HepG2 (cell line): ENCODE data around the gene KRTAP3-2. TPM values are rescaled to one million over a fixed set of nuclear protein-coding genes. Genes with fewer than 3 reads are reported as not detected.

Source experiments
- AHR ChIP-seq: IDR thresholded peaks from 2 replicates; pipeline ENCODE4 v1.6.1; 2018; ENCODE audit warnings: missing genetic modification reagents, missing compliant biosample characterization
- KAT7 ChIP-seq: IDR thresholded peaks from 2 replicates; pipeline ENCODE4 v1.6.1; 2018; ENCODE audit warnings: borderline replicate concordance, missing compliant biosample characterization
- NKX3-1 ChIP-seq: sonication (generic); formaldehyde crosslinking; IDR thresholded peaks from 2 replicates; pipeline ENCODE4 v1.5.0; 2020; ENCODE audit warnings: missing genetic modification reagents
- POGZ ChIP-seq: sonication (generic); formaldehyde crosslinking; IDR thresholded peaks from 2 replicates; pipeline ENCODE4 v1.4.0; 2020; ENCODE audit warnings: mild to moderate bottlenecking, missing genetic modification reagents
- PRMT3 ChIP-seq: sonication (generic); formaldehyde crosslinking; IDR thresholded peaks from 2 replicates; pipeline ENCODE4 v1.8.1; 2022; ENCODE audit warnings: low read depth, mild to moderate bottlenecking, moderate library complexity, missing genetic modification reagents, borderline replicate concordance
- SPEN ChIP-seq: sonication (generic); formaldehyde crosslinking; IDR thresholded peaks from 2 replicates; pipeline ENCODE4 v1.5.1; 2020; ENCODE audit warnings: low read depth, mild to moderate bottlenecking, missing genetic modification reagents
- YY1 ChIP-seq: IDR thresholded peaks from 2 replicates; pipeline ENCODE4 v1.6.1; 2011; ENCODE audit warnings: low read length, low read depth, moderate library complexity, mild to moderate bottlenecking; ENCODE audit not compliant: insufficient read depth, insufficient replicate concordance
- ZC3H4 ChIP-seq: sonication (generic); formaldehyde crosslinking; IDR thresholded peaks from 2 replicates; pipeline ENCODE4 v1.4.0; 2020; ENCODE audit warnings: missing genetic modification reagents, borderline replicate concordance
- ZFP36L2 ChIP-seq: sonication (generic); formaldehyde crosslinking; IDR thresholded peaks from 2 replicates; pipeline ENCODE4 v1.4.0; 2020; ENCODE audit warnings: missing genetic modification reagents
- ZNF138 ChIP-seq: sonication (generic); formaldehyde crosslinking; IDR thresholded peaks from 2 replicates; pipeline ENCODE4 v1.5.0; 2020; ENCODE audit warnings: mild to moderate bottlenecking, low read depth, missing genetic modification reagents
- ZNF383 ChIP-seq: sonication (generic); formaldehyde crosslinking; IDR thresholded peaks from 2 replicates; pipeline ENCODE4 v1.4.0; 2020; ENCODE audit warnings: missing genetic modification reagents, mild to moderate bottlenecking, borderline replicate concordance
- ZNF543 ChIP-seq: sonication (generic); formaldehyde crosslinking; IDR thresholded peaks from 2 replicates; pipeline ENCODE4 v1.4.0; 2020; ENCODE audit warnings: mild to moderate bottlenecking, missing genetic modification reagents
- ZNF839 ChIP-seq: sonication (generic); formaldehyde crosslinking; IDR thresholded peaks from 2 replicates; pipeline ENCODE4 v1.4.0; 2020; ENCODE audit warnings: missing genetic modification reagents, mild to moderate bottlenecking, borderline replicate concordance
- ZSCAN25 ChIP-seq: sonication (generic); formaldehyde crosslinking; IDR thresholded peaks from 2 replicates; pipeline ENCODE4 v1.8.0; 2022; ENCODE audit warnings: mild to moderate bottlenecking, missing genetic modification reagents
- polyA plus RNA-seq, 8 experiments: library from polyadenylated mRNA; depleted of rRNA in 3 of 8; stranded (reverse) in 7 of 8; unstranded in 1 of 8; fragments of >200 nt; fragmentation: Illumina TruSeq in 4 of 8; extraction: Trizol in 4 of 8; gene quantifications; 2 replicates each; pipeline versions ENCODE4 v1.2.1 to v1.2.3, GENCODE V29; 2011 to 2016; ENCODE audit warnings: low read depth in 4 of 8, missing spikeins in 1 of 8, mixed read lengths in 1 of 8; ENCODE audit not compliant: insufficient read depth in 1 of 8
- total RNA-seq, 5 experiments: library from RNA; depleted of rRNA; stranded (reverse); fragments of >200 nt; fragmentation: Illumina TruSeq; extraction: Trizol; gene quantifications; 2 replicates each; pipeline ENCODE4 v1.2.3, GENCODE V29; 2016; ENCODE audit warnings: low read depth in 1 of 5
- TF ChIP-seq, protein P1 (sequence below): sonication (generic); formaldehyde crosslinking; IDR thresholded peaks from 2 replicates; pipeline ENCODE4 v1.5.0; 2020; ENCODE audit warnings: mild to moderate bottlenecking, missing genetic modification reagents
- TF ChIP-seq, protein P2 (sequence below): sonication (generic); formaldehyde crosslinking; IDR thresholded peaks from 2 replicates; pipeline ENCODE4 v1.4.0; 2020; ENCODE audit warnings: missing genetic modification reagents
- TF ChIP-seq, protein P3 (sequence below): sonication (generic); formaldehyde crosslinking; conservative IDR thresholded peaks from 2 replicates; pipeline ENCODE4 v1.4.0; 2020; ENCODE audit warnings: missing genetic modification reagents
- TF ChIP-seq, protein P4 (sequence below): sonication (generic); formaldehyde crosslinking; IDR thresholded peaks from 2 replicates; pipeline ENCODE4 v1.5.1; 2020; ENCODE audit warnings: mild to moderate bottlenecking, missing genetic modification reagents, borderline replicate concordance
- TF ChIP-seq, protein P5 (sequence below): IDR thresholded peaks from 2 replicates; pipeline ENCODE4 v1.6.1; 2016; ENCODE audit warnings: missing compliant biosample characterization, missing genetic modification reagents, borderline replicate concordance

The KRTAP3-2 gene
- total and polyA plus RNA-seq, 2 of the 13 experiments (the other 11 are each of a cell fraction or from before 2014, with no cell fraction given): not detected

DNA sequence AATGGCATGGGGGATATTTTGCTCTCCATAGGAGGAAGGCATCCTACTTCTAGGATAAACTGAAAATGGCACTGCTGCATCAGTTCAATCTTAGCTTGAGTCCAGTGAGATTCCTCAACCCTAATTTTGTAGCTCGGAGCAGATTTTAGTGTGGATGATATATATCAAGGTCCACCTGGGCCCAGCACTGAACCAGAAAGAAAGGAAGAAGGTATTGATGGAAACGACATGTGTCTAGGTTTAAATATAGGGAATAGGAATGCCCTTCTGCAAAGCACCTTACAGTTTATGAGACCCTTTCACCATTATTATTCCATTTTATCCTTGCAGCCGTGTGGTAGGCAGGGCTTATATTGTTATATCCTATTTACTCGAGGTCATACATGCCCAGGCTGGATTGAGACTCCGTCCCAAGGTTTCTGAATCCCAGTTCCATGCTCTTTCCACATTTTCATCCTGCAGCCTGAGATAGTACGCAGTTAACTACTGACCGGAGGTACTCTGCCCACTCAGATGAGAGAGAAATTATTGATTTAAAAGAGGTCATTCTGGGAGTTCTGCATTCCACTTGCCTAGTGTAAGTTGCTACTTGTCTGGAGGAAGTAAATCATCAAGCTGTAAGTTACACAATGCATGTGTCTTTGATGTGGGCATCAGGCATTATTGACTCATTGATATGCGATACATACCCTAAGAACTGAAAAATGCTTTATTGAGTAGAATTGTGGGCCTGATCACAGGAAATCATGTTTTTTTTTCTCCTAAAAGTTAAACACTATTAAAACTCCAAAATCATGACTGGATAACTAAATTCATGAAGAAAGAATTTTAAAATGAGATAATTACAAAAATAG is 43.1 kb downstream of the KRTAP3-2 start (continued):
- TF ChIP-seq, protein P1, sequence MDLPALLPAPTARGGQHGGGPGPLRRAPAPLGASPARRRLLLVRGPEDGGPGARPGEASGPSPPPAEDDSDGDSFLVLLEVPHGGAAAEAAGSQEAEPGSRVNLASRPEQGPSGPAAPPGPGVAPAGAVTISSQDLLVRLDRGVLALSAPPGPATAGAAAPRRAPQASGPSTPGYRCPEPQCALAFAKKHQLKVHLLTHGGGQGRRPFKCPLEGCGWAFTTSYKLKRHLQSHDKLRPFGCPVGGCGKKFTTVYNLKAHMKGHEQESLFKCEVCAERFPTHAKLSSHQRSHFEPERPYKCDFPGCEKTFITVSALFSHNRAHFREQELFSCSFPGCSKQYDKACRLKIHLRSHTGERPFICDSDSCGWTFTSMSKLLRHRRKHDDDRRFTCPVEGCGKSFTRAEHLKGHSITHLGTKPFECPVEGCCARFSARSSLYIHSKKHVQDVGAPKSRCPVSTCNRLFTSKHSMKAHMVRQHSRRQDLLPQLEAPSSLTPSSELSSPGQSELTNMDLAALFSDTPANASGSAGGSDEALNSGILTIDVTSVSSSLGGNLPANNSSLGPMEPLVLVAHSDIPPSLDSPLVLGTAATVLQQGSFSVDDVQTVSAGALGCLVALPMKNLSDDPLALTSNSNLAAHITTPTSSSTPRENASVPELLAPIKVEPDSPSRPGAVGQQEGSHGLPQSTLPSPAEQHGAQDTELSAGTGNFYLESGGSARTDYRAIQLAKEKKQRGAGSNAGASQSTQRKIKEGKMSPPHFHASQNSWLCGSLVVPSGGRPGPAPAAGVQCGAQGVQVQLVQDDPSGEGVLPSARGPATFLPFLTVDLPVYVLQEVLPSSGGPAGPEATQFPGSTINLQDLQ (CRISPR knock-in tag): no peak
- TF ChIP-seq, protein P2, sequence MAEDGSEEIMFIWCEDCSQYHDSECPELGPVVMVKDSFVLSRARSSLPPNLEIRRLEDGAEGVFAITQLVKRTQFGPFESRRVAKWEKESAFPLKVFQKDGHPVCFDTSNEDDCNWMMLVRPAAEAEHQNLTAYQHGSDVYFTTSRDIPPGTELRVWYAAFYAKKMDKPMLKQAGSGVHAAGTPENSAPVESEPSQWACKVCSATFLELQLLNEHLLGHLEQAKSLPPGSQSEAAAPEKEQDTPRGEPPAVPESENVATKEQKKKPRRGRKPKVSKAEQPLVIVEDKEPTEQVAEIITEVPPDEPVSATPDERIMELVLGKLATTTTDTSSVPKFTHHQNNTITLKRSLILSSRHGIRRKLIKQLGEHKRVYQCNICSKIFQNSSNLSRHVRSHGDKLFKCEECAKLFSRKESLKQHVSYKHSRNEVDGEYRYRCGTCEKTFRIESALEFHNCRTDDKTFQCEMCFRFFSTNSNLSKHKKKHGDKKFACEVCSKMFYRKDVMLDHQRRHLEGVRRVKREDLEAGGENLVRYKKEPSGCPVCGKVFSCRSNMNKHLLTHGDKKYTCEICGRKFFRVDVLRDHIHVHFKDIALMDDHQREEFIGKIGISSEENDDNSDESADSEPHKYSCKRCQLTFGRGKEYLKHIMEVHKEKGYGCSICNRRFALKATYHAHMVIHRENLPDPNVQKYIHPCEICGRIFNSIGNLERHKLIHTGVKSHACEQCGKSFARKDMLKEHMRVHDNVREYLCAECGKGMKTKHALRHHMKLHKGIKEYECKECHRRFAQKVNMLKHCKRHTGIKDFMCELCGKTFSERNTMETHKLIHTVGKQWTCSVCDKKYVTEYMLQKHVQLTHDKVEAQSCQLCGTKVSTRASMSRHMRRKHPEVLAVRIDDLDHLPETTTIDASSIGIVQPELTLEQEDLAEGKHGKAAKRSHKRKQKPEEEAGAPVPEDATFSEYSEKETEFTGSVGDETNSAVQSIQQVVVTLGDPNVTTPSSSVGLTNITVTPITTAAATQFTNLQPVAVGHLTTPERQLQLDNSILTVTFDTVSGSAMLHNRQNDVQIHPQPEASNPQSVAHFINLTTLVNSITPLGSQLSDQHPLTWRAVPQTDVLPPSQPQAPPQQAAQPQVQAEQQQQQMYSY: peak; percentile 99
- no peak for TF ChIP-seq ZSCAN25 (CRISPR knock-in tag)
- peak; percentile 93 for TF ChIP-seq ZNF543 (CRISPR knock-in tag)
- TF ChIP-seq ZC3H4 (CRISPR knock-in tag): no peak
- TF ChIP-seq POGZ (CRISPR knock-in tag): peak; percentile 97
- no peak for TF ChIP-seq ZNF839 (CRISPR knock-in tag)
- TF ChIP-seq, protein P3, sequence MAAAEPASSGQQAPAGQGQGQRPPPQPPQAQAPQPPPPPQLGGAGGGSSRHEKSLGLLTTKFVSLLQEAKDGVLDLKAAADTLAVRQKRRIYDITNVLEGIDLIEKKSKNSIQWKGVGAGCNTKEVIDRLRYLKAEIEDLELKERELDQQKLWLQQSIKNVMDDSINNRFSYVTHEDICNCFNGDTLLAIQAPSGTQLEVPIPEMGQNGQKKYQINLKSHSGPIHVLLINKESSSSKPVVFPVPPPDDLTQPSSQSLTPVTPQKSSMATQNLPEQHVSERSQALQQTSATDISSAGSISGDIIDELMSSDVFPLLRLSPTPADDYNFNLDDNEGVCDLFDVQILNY: no peak
- peak; percentile 84; the same call in 1 of the 2 replicates for TF ChIP-seq NKX3-1 (CRISPR knock-in tag)
- TF ChIP-seq ZNF383 (CRISPR knock-in tag): no peak
- TF ChIP-seq ZNF138 (CRISPR knock-in tag): no peak
- no peak for TF ChIP-seq ZFP36L2 (CRISPR knock-in tag)
- TF ChIP-seq, protein P4, sequence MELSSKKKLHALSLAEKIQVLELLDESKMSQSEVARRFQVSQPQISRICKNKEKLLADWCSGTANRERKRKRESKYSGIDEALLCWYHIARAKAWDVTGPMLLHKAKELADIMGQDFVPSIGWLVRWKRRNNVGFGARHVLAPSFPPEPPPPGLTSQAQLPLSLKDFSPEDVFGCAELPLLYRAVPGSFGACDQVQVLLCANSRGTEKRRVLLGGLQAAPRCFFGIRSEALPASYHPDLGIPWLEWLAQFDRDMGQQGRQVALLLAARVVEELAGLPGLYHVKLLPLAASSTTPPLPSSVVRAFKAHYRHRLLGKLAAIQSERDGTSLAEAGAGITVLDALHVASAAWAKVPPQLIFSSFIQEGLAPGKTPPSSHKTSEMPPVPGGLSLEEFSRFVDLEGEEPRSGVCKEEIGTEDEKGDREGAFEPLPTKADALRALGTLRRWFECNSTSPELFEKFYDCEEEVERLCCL (CRISPR knock-in tag): no peak
- TF ChIP-seq, protein P5, sequence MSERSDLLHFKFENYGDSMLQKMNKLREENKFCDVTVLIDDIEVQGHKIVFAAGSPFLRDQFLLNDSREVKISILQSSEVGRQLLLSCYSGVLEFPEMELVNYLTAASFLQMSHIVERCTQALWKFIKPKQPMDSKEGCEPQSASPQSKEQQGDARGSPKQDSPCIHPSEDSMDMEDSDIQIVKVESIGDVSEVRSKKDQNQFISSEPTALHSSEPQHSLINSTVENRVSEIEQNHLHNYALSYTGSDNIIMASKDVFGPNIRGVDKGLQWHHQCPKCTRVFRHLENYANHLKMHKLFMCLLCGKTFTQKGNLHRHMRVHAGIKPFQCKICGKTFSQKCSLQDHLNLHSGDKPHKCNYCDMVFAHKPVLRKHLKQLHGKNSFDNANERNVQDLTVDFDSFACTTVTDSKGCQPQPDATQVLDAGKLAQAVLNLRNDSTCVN (CRISPR knock-in tag): 0 out of 2 replicates have a peak, but pooled peaks have one; percentile 46
- peak; percentile 25 for TF ChIP-seq YY1
- no peak for TF ChIP-seq PRMT3 (CRISPR knock-in tag)
- peak; percentile 84 for TF ChIP-seq SPEN
- no peak for TF ChIP-seq KAT7 (CRISPR knock-in tag)
- TF ChIP-seq AHR (CRISPR knock-in tag): peak; percentile 47; the same call in 1 of the 2 replicates
